Vagina (tissue), 2 donors: Measurements from ENCODE around the gene GRK4.

Experiments
- POLR2A ChIP-seq, 2 donors: fragments of 450-650 bp; IDR thresholded peaks; one replicate each; pipeline ENCODE4 v1.6.1; 2017; ENCODE audit warnings: antibody characterized with exemption in 2 of 2, mild to moderate bottlenecking in 2 of 2, moderate library complexity in 2 of 2
- TF ChIP-seq, protein P1 (sequence below), 3 experiments: fragments of 450-650 bp in 2 of 3; fragments of 200-600 bp in 1 of 3; sonication (generic) in 1 of 3; IDR thresholded peaks; one replicate each; pipeline ENCODE4 v1.5.1; 2017 to 2019; ENCODE audit warnings: antibody characterized with exemption in 3 of 3, mild to moderate bottlenecking in 2 of 3, moderate library complexity in 2 of 3

DNA sequence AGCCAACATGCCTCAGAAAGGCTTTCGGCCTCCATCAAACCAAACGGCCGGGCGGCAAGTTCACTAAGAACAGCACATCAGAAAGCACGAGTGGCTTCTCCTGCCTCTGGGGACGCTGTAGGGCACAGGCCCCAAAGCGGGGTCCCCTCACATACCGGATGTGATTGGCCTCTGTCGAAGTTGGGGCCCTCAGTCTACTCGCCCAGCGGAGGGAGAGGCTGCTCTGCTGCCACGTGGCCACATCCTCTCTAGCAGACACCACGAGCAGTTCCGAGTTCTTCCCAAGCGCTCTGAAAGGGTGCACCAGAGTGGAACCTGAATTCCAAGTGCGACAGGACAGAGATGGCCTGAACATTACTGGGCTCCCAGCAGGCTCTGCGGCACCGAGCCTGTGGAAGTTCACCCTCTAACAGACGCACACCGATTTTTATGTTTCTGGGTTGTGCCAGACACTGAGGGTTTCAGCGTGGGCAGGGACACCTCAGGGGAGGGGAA is 21.3 kb upstream of the GRK4 start:
- TF ChIP-seq, protein P1, sequence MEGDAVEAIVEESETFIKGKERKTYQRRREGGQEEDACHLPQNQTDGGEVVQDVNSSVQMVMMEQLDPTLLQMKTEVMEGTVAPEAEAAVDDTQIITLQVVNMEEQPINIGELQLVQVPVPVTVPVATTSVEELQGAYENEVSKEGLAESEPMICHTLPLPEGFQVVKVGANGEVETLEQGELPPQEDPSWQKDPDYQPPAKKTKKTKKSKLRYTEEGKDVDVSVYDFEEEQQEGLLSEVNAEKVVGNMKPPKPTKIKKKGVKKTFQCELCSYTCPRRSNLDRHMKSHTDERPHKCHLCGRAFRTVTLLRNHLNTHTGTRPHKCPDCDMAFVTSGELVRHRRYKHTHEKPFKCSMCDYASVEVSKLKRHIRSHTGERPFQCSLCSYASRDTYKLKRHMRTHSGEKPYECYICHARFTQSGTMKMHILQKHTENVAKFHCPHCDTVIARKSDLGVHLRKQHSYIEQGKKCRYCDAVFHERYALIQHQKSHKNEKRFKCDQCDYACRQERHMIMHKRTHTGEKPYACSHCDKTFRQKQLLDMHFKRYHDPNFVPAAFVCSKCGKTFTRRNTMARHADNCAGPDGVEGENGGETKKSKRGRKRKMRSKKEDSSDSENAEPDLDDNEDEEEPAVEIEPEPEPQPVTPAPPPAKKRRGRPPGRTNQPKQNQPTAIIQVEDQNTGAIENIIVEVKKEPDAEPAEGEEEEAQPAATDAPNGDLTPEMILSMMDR (IDR thresholded peaks at IDR 0.05) = no peak
- no peak for TF ChIP-seq POLR2A (IDR thresholded peaks at IDR 0.05)
